ENCODE measurements around the gene KRT13.

Gene KRT13

GRCh38 chr17:41464173-41464572 is 41.2 kb downstream of the KRT13 start:
- no peak for DNase-seq

- no peak for DNase-seq
Measured at GRCh38 chr17:41463746-41464145, 41.7 kb downstream of the KRT13 start.

DNA sequence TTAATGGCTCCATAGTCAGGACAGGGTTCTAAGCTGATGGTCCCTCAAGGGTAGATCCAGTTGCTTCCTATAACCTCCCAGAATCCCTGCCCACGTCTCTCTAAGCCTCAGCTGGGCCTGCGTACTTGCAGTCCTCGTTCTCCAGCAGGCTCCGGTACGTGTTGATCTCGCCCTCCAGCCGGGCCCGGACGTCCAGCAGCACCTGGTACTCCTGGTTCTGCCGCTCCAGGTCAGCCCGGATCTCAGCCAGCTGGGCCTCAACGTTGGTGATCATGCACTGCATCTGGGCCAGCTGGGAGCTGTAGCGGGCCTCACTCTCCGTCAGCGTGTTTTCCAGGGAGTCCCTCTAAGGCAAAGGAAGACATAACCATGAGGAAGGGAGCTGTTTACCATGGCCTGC is 42.7 kb downstream of the KRT13 start:
- DNase-seq: no peak

- no peak for DNase-seq
Measured at GRCh38 chr17:41457676-41458075, 47.7 kb downstream of the KRT13 start.

DNA sequence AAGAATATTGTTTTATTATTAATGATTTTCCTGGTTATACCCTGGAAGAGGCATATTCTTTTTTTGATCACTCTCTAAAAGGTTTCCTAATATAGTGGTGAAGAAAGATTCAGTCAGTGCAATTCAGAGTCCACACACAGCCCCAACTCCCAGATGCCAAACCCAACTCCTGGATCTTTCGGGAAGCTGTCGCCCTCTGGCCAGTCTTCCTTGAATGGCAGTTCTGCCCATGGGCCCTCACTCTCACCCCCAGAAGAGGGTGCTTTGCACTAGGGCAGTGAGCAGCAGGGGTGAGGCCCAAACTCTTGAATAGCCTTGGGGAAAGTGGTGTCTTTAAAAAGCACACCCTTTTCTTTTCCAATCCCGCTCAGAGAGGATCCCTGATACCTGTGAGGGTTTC is 49.2 kb downstream of the KRT13 start:
- DNase-seq: no peak

- DNase-seq: no peak
Measured at GRCh38 chr17:41455236-41455635, 50.2 kb downstream of the KRT13 start.

GRCh38 chr17:41453066-41453465 is 52.3 kb downstream of the KRT13 start:
- DNase-seq: no peak

GRCh38 chr17:41452281-41452680 is 53.1 kb downstream of the KRT13 start:
- no peak for DNase-seq

DNA sequence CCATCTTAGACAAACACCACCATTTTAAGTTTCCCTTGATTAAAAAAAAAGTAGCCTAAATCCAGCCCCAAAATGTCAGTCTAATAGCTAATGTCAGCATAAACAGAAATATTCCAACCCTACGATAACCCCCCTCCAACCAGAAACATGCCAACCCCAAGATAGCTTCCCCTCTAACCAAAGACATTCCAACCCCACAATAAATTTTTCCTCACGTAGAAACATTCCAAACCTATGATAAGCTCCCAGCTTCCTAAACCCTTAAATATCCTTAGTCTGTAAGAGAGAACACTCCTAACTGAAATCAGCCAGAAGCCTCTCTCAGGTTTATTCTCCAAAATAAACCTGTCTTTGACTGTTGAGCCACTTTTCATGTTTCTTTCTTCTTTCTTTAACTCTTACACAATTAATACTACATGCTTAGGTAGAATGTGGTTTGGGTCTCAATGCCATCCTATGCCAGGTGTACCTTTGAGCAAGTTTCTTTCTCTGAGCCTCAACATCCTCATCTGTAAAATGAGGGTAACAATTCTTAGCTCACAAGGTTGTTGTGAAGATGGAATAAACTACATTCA is 54.2 kb downstream of the KRT13 start:
- DNase-seq: no peak

Measured in inflammatory macrophage treated with lipopolysaccharide for 1 hour (primary cell).